IPS-18c (cell line): ENCODE measurements around the gene CFAP157.
A peak's percentile ranks its signal among the peaks of the same experiment; 100 is the strongest.

Experiments used
- H3K4me3 ChIP-seq: 2 replicates; pipeline ENCODE4 v1.7.0; 2013; ENCODE audit warnings: low read depth, mild to moderate bottlenecking, low read length, moderate library complexity; ENCODE audit not compliant: insufficient read depth
- H3K9me3 ChIP-seq: one replicate; pipeline ENCODE4 v1.6.1; 2013; ENCODE audit warnings: mild to moderate bottlenecking, low read length, moderate library complexity; ENCODE audit not compliant: control insufficient read depth, insufficient read depth

Gene CFAP157

GRCh38 chr9:127686461-127687393 lies 20.1 kb upstream of the CFAP157 start:
- no peaks in the 10 kb centered on the region for H3K9me3 ChIP-seq

GRCh38 chr9:127689329-127690000 lies 17.3 kb upstream of the CFAP157 start:
- Histone ChIP-seq H3K9me3 (no peaks in the 10 kb centered on the region), H3K4me3 (no peak overlapping the region)

More at GRCh38 chr9:127686461-127687393, 20.1 kb upstream of the CFAP157 start:
- no peak overlapping the region for H3K4me3 ChIP-seq

- H3K9me3 ChIP-seq = no peaks in the 10 kb centered on the region
- no peak overlapping the region for H3K4me3 ChIP-seq
Measured at GRCh38 chr9:127690735-127691134, 16.1 kb upstream of the CFAP157 start.

- Histone ChIP-seq H3K9me3 (no peaks in the 10 kb centered on the region), H3K4me3 (no peak overlapping the region)
Measured at GRCh38 chr9:127692071-127692470, 14.7 kb upstream of the CFAP157 start.

- no peaks in the 10 kb centered on the region for H3K9me3 ChIP-seq
- H3K4me3 ChIP-seq = no peak overlapping the region
Measured at GRCh38 chr9:127693143-127693542, 13.6 kb upstream of the CFAP157 start.

- no peaks in the 10 kb centered on the region for H3K9me3 ChIP-seq
- no peak overlapping the region for H3K4me3 ChIP-seq
Measured at GRCh38 chr9:127693697-127694096, 13.1 kb upstream of the CFAP157 start.

- no peaks in the 10 kb centered on the region for H3K9me3 ChIP-seq
- no peak overlapping the region for H3K4me3 ChIP-seq
Measured at GRCh38 chr9:127694890-127695720, 11.7 kb upstream of the CFAP157 start.

- Histone ChIP-seq H3K9me3 (no peaks in the 10 kb centered on the region), H3K4me3 (no peak overlapping the region)
Measured at GRCh38 chr9:127697575-127697974, 9.2 kb upstream of the CFAP157 start.

- Histone ChIP-seq H3K9me3 (no peaks in the 10 kb centered on the region), H3K4me3 (no peak overlapping the region)
Measured at GRCh38 chr9:127698386-127698785, 8.4 kb upstream of the CFAP157 start.

- peak overlapping the region; percentile 43; the same call in 1 of the 2 replicates for H3K4me3 ChIP-seq
Measured at GRCh38 chr9:127698985-127699670, 7.7 kb upstream of the CFAP157 start.

GRCh38 chr9:127700140-127700539 lies 6.6 kb upstream of the CFAP157 start:
- no peaks in the 10 kb centered on the region for H3K9me3 ChIP-seq
- no peak overlapping the region for H3K4me3 ChIP-seq

More at GRCh38 chr9:127698985-127699670, 7.7 kb upstream of the CFAP157 start:
- no peaks in the 10 kb centered on the region for H3K9me3 ChIP-seq

GRCh38 chr9:127700594-127701255 lies 6.1 kb upstream of the CFAP157 start:
- Histone ChIP-seq H3K9me3 (no peaks in the 10 kb centered on the region), H3K4me3 (no peak overlapping the region)

- no peaks in the 10 kb centered on the region for H3K9me3 ChIP-seq
- no peak overlapping the region for H3K4me3 ChIP-seq
Measured at GRCh38 chr9:127703289-127703946, 3.4 kb upstream of the CFAP157 start.

GRCh38 chr9:127705577-127706379 lies 1.0 kb upstream of the CFAP157 start:
- H3K4me3 ChIP-seq = no peak overlapping the region
- H3K9me3 ChIP-seq = no peaks in the 10 kb centered on the region

GRCh38 chr9:127707766-127708165 lies 978 bp downstream of the CFAP157 start:
- Histone ChIP-seq H3K4me3 (no peak overlapping the region), H3K9me3 (no peaks in the 10 kb centered on the region)
